Activated CD4-positive, alpha-beta T cell treated with anti-CD3 and anti-CD28 coated beads, Interleukin-2, amount 50 U/mL, for 24 hours (primary cell): ENCODE measurements around the gene NOM1.

ENCODE experiments used
- DNase-seq, 2 donors: peaks; one replicate each; pipeline ENCODE4 v3.0.0-alpha.2; 2020; ENCODE audit warnings: low read depth in 1 of 2, low spot score in 1 of 2

Gene NOM1

DNA sequence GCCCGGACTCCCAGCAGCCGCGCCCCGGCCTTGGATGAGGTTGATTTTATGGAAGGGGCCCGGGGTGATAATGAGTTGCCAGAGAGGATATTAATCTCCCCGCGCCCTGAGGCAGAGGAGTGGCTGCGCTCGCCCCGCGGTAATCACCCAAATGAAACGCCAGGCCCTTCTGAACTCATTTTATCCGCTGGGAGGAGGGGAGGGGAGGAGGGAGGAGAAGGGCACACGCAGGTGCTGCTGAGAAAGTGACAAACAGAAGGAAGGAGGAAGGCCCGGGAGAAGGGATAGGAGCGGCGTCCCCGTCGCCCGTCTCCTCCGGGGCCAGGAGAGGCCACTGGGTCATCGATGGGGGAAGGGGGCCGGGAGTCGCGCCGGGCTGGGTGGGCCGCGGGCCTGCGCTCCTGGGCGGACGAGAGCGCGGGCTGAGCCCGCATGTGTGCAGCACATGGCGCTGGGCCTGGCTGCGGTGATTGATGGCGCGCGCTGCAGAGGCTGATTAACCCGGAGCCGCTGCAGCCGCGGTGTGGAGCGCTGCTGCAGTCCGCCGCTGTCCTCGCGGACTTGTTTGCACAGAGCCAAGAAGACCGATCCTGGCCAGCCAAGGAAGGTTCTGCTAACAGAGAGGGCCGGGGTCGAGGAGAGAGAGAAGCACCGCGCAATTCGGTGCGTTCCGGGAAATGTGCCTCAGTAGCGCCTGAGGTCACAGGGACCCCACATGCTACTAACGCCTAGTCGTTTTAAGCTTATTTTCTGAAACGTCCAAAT lies 54.4 kb downstream of the NOM1 start:
- no peak for DNase-seq

DNA sequence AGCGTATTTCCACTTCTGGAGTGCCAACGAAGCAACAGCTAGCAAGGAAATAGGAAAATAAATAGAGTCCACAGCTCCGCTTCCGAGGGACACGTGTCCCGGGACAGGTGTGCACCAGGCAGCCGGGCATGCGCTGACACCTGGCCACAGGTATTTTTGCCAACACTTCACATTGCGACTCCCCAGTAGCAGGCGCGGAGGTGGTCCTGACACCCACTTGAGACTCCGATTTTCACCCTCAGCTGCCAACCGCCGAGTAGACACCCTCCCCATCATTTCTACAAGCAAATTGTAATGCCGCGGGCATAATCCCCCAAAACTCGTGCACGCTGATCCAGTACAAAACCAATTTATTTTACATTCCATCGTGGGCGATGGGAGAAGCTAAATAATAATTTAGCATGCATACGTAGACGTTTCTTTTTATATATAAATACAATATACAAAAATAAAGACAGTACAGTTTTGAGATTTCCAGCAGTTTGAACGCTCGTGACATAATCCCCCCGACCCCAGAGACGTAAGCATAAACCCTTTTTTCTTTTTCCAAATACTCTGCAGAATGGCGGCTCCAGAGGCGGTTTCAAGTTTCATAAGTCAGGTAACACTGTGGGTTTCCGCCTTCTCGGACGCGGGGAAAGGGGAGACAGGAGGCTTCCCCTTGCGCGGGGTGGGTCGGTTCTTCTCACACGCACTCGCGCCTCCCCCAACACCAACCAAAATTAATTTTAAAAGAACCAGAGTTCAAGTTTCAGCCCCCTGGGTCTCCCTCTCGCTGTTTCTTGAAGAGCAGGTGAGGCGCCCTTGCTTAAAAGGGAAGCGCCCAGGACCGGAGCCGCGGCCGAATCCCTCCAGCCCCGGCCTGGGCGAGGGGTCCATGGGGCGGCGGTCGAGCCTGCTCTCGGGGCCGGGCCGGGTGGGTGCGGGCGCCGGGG lies 55.3 kb downstream of the NOM1 start:
- DNase-seq, result no peak

DNA sequence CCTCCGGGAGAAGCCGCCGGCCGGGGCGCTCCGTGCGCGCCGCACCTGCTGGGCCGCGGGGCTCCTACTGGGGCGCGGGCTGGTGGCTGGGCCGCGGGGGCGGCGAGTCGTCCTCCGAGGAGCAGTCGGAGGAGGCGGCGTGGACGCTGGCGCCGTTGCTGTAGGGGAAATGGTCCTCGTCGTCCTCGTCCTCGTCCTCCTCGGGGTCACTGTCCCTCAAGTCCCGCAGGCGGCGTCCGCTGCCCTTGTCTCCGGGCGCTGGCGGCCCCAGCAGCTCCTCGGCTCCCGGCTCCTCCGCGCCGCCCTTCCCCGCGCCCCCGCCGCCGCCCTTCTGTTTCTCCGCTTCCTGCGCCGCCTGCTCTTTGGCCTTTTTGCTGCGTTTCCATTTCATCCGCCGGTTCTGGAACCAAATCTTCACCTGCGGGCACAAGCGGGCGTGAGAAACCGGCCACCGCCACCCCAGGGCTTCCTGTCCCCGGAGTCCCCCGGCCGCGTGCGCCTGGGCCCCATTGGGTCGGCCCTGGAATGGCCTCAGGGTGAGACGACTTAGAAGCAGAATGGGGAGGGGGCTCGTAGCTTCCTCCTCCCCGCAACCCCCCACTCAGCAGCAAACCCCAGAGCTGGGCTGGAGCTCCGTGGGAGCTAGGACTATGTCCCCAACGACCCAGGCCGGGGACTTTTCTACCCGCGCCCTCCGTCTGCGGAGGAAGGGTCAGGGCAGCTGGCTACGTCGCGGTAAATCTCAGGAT lies 56.1 kb downstream of the NOM1 start:
- DNase-seq, result no peak

DNA sequence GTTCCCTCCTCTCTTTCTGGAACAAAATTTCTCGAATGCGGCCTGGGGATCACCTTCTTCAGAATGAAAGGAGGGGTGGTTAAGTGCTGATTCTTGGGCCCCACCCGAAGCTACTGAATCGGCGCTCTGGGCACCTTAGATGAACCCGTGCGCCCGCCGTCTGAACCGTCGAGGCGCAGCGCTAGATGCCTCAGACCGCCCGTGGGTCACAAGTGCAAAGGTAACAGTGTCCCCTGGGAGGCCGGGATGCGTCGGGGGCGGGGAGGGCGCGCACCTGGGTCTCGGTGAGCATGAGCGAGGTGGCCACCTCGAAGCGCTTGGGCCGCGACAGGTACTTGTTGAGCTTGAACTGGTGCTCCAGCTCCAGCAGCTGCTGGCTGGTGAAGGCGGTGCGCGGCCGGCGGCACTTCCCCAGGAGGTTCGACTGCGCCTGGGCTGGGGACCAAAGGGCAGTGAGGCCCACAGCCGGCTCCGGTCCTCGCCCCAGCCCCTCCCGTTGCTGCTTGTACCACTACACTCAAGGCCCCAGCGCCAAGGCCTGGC lies 56.8 kb downstream of the NOM1 start:
- DNase-seq, result no peak

DNA sequence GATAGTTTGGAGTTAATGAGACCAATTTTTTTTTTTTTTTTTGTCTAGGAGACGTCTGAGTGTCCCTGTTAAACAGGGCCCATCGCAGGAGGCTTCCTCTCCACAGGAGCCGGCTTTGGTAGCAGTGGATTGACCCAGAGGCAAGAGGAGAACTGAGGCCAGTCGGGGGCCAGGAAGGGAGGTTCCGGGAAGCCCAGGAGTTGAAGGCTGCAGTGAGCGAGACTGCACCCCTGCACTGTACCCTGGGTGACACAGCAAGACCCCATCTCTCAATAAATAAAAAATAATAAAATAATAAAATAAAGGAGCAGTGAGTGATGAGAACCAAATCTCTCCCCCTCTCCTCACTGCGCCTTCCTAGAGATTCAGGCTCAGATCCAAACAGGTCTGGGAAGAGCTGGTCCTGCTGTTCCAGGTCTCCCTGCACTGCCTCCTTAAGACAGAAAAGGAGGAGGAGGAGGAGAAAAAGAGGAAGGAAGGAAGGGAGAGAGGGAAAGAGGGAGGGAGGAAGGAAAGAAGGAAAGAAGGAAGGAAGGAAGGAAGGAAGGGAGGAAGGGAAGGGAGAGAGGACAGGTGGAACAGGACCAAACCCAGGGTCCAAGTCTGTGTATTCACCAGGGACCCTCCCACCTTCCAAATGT lies 57.4 kb downstream of the NOM1 start:
- no peak for DNase-seq

DNA sequence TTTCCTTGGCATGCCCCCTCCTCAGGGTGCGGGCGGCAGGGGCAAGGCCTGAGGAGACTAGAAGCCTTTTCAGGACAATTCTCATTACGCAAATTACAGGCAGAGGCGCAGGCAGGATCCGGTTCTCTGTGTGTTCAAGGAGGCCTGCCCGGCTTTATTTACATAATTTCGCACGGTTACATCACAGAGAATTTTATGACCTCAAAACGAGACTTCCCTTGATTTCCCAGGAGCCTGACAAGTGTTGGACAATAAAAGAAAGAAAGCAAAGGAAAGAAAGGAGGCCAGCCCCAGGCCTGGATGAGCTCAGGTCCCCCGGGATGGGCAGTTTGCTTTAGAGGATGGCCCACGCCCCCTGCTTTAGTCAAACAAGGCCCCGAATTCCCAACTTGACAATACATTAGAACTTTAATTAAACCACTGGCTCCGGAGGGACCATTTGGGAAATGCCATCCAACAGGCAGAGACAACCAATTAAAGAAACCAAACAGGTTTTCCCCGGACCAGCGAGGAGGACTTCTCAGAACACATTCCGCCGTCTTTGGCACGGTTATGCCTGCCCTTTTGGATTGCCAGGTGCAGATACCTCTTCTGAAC lies 58.1 kb downstream of the NOM1 start:
- no peak for DNase-seq

DNA sequence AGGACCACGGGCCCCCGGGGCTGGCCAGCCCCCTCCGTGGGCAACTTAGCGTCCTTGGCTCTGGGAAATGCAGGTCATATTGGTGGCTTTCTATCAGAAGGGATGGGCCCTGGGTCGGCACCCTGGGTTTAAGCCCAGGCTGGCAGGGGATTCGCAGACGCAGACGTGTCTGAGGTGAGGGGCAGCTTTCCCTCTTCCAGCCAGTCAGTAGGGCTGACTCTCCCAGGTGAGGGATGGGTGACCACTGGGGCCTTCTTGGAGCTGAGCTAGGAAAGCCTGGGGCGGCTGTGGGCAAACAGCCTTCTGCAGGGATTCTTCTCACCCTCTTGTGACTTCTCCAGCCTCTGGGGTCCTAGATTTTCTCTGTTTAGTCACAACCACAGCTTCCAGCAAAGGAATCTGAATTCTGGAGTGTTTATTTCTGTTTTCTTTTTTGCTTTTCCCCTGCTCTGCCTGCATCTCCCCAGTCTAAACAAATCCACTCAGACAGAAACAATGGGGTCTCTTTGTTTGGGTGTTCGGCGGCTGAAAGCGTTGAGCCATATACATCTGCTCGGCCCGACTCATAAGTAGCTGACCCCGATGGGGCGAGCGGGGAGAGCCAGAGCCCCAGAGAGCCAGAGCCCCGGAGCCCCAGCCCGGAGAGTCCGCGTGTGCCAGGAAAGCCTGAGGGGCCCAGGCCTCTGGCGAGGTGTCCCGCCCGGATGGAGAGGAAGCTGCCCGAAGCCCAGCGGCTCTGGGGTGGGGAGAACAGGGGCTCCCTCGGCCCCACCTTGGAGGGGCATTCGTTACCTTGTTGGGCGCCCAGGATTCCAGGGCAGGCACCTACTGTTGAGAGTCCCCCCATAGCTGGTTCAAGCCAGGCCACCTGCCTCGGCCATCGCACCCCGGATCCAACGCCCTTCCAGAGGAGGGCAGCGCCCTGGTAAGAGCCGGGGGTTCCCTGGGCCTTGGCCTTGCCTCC lies 59.0 kb downstream of the NOM1 start:
- DNase-seq, result no peak

DNA sequence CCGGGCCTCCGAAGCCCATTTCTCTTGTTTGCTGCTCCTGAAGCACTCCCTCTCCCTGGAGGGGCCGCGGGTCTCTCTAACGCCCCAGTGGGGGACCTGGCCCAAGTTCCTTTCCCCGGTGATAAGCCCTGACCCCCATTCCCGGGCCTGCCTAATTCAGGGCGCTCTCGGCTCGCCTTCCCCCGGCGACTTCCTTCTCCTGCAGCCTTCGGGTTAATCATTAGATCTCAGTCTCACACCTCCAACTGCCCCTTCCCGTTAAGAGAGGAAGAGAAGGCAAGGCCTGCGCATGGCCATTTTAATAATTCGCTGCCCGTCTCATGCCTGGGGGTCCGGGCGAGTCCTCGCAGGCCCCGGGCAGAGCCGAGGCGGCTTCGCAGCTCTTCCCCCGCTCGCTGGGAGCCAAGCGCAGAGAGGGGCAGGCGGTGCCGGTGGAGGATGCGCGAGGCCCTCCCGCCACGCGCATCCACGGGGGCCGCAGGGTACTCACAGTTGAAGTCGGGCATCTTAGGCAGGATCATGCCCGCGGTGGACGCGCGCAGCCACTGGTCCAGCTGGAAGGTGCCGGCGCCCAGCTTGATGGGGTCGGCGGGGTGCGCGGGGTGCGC lies 59.8 kb downstream of the NOM1 start:
- no peak for DNase-seq

DNA sequence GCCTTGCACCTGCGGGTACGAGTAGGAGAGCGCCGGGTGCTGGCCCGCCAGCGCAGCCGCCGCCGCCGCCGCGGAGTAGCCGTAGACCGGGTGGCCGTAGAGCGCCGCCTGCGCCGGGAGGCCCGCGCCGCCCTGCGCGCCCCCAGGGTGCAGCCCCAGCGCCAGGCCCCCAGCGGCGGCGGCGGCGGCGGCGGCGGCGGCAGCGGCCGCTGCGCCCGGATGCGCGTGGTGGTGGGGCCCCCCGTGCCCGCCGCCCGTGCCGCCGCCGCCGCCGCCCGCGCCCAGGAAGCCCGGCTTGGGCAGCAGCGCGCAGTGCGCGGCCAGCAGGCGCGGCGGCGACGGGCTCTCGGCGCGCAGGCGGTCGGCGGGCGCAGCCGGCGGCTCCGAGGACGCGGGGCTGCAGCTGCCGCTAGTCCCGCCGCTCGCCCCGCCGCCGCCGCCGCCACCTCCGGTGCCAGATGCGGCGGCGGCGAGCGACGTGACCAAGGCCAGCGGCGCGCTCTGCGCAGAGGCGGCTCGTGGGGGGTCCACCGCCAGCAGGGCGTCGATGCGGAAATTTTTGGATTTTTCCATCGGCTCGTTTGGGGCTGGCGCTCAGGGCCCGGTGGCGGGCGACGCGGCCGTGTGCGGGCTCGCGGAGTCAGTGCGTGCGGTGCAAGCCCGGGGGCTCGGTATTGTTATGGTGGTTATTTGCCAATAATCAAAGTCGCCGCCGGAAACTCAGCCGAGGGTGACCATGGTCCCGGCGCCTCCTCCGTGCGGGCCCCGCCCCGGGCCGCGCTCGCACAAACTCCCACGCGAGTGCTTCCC lies 60.5 kb downstream of the NOM1 start:
- DNase-seq, result no peak

DNA sequence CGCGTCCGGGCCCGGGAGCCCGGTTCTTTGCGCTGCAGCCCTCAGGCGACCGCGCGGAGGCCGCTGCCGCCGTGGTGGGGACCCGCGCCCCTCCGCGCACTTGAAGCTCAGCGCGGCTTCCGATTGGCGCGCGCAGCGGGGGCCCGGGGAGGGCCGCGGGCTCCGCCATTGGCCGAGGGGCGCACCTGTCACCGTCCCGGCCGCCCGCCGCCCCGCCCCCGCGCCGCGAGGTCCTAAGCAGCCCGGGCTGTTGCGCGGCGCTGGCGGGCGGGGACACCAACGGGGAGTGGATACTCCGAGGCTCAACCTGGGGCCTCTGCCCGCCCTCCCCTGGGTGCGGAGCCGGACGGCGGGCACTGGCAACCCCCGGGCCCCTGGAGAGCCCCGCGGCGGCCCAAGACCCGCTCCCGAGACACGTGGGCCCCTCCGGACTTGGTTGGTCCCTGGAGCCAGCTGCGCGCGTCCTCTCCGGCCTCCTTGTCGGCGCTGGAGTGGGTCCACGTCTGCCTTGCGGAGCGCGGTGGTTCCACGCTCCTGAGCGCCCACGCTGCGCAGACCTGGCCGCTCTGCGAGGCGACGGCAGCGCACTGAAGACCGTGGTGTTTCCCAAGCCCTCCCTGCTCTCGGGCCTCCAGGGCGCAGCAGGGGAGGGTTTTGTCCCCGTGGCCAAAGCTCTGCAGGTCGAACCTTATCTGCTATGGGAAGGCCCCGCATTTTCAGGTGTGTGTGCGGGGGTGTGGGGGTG lies 61.2 kb downstream of the NOM1 start, which contains the start of gene MNX1:
TSS of gene MNX1 (minus strand) at position 76 of the 745 bp plus-strand sequence. CDS start 313 bp downstream, outside the sequence.
- no peak for DNase-seq

DNA sequence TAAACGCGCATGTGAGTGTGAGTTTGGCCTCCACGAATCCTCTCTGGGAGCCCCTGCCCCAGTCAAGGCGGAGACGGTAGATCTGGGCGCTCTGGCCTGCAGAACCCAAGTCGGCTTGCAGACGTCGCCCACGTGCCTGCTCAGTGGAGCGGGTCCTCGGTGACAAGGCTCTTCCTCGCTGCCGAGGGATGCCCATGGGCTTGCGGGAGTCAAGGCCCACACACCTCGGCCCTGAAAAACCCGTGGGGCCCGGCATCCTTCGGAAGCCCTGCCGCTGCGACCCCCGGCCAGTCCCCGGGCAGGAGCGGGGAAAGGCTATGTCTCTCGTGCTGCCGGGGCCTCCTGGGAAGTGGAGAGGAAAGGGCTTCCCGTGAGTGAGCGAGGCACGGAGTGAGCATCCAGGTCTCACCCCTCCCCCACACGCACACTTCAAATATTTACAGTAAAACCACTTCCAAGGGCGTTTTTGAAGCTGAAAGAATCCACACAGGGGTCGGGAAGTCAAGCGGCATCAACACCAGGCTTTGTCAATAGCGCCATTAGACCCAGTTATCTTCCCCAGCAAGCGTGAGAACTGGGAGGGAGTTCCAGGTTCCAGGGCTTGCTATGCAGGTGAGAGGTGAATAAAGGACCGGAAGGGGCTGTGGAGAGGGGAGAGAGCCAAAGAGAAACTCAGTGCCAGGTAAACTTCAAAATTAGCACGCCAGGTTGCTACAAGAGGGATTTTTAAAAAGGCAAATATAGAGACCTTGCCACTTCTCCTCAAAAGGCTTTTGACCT lies 62.0 kb downstream of the NOM1 start:
- DNase-seq, result no peak

DNA sequence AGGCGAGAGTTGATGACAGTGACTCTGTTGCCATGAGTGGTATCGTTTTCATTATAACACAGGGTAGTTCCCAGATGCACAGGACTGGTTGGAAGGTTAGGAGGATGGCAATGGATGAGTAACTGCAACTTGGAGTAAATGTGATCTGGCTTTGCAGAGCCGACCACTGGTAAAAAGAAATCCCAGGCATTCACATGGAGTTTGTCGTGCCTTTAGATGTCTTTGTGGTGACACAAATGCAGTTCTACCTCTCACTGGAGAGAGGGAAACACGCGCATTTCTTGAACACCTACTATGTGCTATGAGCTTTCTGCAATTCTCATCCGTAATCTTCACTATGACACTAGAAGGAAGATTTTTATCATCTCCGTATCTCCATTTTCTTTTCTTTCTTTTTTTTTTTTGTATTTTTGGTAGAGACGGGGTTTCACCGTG lies 62.6 kb downstream of the NOM1 start:
- no peak for DNase-seq

DNA sequence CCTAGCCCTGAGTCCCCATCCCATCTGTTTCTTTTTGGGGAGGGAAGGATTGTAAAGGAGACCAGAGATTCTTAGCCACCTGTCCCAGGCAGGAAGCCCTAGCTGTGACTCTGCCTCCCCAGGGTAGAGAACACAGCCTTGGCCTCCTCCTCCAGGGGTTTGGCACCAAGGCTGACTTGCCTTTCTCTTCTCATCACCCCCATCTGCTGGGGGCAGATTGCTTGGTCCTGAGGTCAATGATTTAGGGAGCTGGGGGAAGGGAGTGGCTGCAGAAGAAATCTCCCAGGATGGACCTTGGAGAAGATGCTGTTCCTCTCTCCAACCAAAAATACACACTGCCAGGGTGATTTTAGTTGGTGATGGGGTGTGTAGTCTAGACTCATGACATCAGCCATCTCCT lies 63.6 kb downstream of the NOM1 start:
- no peak for DNase-seq

DNA sequence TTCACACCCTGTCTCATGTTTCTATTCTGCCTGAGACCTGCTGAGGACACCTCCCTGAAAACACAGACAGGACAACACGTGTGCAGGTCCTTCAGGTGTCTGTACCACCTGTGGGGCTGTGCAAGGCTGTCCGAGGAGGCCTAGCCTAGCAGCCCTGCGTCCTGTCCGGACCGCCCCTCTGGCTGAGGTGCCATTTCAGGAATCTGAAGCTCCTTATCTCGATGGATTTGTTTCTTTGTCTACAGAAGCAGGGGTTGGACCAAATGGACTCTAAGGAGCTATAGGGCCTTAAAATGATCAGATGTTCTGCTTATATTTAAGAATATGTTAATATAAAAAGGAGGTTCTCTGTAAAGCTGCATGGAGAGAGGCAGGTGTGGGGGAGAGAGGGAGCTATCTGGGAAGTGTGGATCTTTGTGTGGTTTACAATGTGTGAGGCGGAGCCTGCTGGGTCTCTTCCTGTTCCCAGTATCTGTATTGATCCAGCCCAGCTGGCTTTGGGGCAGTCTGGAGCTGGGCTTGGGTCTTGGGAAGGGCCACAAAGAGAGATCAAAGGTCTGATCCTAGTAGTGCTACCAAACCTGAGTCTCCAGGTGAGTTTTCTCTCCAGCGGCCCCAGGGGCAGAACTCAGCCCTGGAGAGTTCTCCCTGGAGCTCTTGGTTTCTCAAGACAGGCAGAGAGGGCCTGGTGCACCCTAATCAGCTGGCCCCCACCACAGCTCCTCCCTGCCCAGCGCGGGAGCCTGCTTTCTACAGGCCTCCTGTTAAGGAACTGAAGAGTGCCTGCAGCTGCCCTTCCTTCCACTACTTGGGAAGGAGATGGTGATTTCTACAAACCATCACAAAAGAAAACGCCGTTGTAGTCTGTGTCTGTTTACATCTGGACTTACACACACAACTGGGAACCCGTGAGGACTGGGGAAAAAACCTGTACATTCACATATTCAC lies 64.4 kb downstream of the NOM1 start:
- no peak for DNase-seq
